DOHH2 (cell line): ENCODE measurements around the gene CZIB.

ENCODE experiments used
- H3F3A ChIP-seq: fragments of 200-600 bp; sonication (generic), shearing (Covaris generic); 2 replicates; pipeline ENCODE4 v1.6.0; 2016; ENCODE audit warnings: antibody characterized with exemption, mild to moderate bottlenecking; ENCODE audit not compliant: control insufficient read depth, insufficient read depth
- H3K27ac ChIP-seq: fragments of 200-600 bp; sonication (generic); 2 replicates; pipeline ENCODE4 v1.5.1; 2014; ENCODE audit warnings: low read depth, mild to moderate bottlenecking, low read length, moderate library complexity
- H3K27me3 ChIP-seq: fragments of 200-600 bp; sonication (generic); 2 replicates; pipeline ENCODE4 v1.6.1; 2014; ENCODE audit warnings: mild to moderate bottlenecking, low read length, mixed read lengths; ENCODE audit not compliant: control insufficient read depth
- H3K36me3 ChIP-seq: fragments of 200-600 bp; sonication (generic); 2 replicates; pipeline ENCODE4 v1.6.1; 2014; ENCODE audit warnings: mild to moderate bottlenecking, low read length, moderate library complexity, mixed read lengths; ENCODE audit not compliant: control insufficient read depth
- H3K4me1 ChIP-seq: fragments of 200-600 bp; sonication (generic); 2 replicates; pipeline ENCODE4 v1.6.1; 2014; ENCODE audit warnings: mild to moderate bottlenecking, low read length, mixed read lengths; ENCODE audit not compliant: control insufficient read depth
- H3K4me2 ChIP-seq: fragments of 200-600 bp; sonication (generic); 2 replicates; pipeline ENCODE4 v1.6.0; 2014; ENCODE audit warnings: mild to moderate bottlenecking, low read length, moderate library complexity
- H3K4me3 ChIP-seq: fragments of 200-600 bp; sonication (generic); 2 replicates; pipeline ENCODE4 v1.5.1; 2014; ENCODE audit warnings: mild to moderate bottlenecking, low read length, mixed read lengths
- H3K79me2 ChIP-seq: fragments of 200-600 bp; sonication (generic); 2 replicates; pipeline ENCODE4 v1.6.1; 2014; ENCODE audit warnings: mild to moderate bottlenecking, low read length, mixed read lengths; ENCODE audit not compliant: control insufficient read depth
- H3K9me2 ChIP-seq: fragments of 200-600 bp; sonication (generic); replicated peaks from 2 replicates; pipeline ENCODE4 v1.6.1; 2014; ENCODE audit warnings: mild to moderate bottlenecking, low read length, mixed read lengths; ENCODE audit not compliant: control insufficient read depth
- H3K9me3 ChIP-seq: fragments of 200-600 bp; sonication (generic); 2 replicates; pipeline ENCODE4 v1.6.1; 2014; ENCODE audit warnings: antibody characterized with exemption, low read length, mixed read lengths; ENCODE audit not compliant: control insufficient read depth, insufficient read depth
- H4K20me1 ChIP-seq: fragments of 200-600 bp; sonication (generic); 2 replicates; pipeline ENCODE4 v1.6.0; 2014; ENCODE audit warnings: low read depth, mild to moderate bottlenecking, antibody characterized with exemption, low read length, moderate library complexity; ENCODE audit not compliant: control insufficient read depth, insufficient read depth
- EZH2phosphoT487 ChIP-seq: fragments of 200-600 bp; sonication (generic); IDR thresholded peaks from 2 replicates; pipeline ENCODE4 v1.6.1; 2017; ENCODE audit warnings: borderline replicate concordance, mild to moderate bottlenecking, antibody characterized with exemption, low read length, moderate library complexity, mixed read lengths
- TF ChIP-seq, protein P1 (sequence below): fragments of 200-600 bp; sonication (generic); IDR thresholded peaks from one replicate; pipeline ENCODE4 v1.5.1; 2014; ENCODE audit warnings: antibody characterized with exemption, mild to moderate bottlenecking, low read depth, low read length; ENCODE audit not compliant: poor library complexity, severe bottlenecking

Gene CZIB

DNA sequence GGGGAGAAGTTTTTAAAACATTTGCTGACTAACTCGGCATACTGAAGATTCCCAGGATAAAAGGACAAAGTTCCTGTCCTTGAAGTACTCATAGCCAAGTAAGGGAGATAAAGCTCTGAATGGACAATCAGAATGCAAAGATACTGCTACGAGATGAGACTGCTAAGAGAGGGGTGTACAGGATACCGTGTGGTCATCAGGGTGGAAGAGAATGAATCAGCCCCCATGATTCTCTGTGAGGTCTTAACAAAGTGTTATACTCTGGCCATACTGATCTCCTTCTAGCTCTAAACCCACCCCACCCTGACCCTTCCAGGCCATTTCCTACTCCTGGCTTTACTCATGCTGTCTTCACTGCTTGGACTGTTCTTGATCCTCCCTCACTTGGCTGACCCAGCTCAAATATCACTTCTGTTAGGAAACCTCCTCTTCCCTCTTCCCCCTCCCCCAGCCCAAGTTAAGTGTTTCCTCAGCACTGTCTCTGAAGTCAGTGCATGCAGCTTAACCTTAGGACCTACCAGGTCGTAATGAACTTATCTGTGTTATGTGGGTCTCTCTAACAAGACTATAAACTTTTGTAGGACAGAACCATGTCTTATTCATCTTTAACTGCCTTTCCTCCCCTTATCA lies 33.7 kb upstream of the CZIB start:
- no peak overlapping the region for H3K4me2 ChIP-seq
- H3K79me2 ChIP-seq: no peaks in the 10 kb centered on the region
- H3K9me3 ChIP-seq: no peaks in the 10 kb centered on the region
- no peaks in the 10 kb centered on the region for H3K4me1 ChIP-seq
- TF ChIP-seq, protein P1, sequence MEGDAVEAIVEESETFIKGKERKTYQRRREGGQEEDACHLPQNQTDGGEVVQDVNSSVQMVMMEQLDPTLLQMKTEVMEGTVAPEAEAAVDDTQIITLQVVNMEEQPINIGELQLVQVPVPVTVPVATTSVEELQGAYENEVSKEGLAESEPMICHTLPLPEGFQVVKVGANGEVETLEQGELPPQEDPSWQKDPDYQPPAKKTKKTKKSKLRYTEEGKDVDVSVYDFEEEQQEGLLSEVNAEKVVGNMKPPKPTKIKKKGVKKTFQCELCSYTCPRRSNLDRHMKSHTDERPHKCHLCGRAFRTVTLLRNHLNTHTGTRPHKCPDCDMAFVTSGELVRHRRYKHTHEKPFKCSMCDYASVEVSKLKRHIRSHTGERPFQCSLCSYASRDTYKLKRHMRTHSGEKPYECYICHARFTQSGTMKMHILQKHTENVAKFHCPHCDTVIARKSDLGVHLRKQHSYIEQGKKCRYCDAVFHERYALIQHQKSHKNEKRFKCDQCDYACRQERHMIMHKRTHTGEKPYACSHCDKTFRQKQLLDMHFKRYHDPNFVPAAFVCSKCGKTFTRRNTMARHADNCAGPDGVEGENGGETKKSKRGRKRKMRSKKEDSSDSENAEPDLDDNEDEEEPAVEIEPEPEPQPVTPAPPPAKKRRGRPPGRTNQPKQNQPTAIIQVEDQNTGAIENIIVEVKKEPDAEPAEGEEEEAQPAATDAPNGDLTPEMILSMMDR: no peak
- TF ChIP-seq EZH2phosphoT487: no peak
- H4K20me1 ChIP-seq: no peaks in the 10 kb centered on the region
- no peaks in the 10 kb centered on the region for H3K9me2 ChIP-seq
- H3K27ac ChIP-seq: no peak overlapping the region
- no peaks in the 10 kb centered on the region for H3F3A ChIP-seq
- H3K36me3 ChIP-seq: peaks cover 79% of the 10 kb centered on the region
- H3K27me3 ChIP-seq: no peaks in the 10 kb centered on the region
- H3K4me3 ChIP-seq: no peak overlapping the region

- Histone ChIP-seq H3K36me3 (peaks cover 77% of the 10 kb centered on the region), H3K4me1 (peaks cover 29% of the 10 kb centered on the region), H3K27ac (no peak overlapping the region), H3K4me2 (no peak overlapping the region), H4K20me1 (no peaks in the 10 kb centered on the region), H3K4me3 (no peak overlapping the region), H3K27me3 (no peaks in the 10 kb centered on the region), H3K9me2 (no peaks in the 10 kb centered on the region), H3K9me3 (no peaks in the 10 kb centered on the region), H3F3A (no peaks in the 10 kb centered on the region), H3K79me2 (no peaks in the 10 kb centered on the region)
- no peak for TF ChIP-seq EZH2phosphoT487
- TF ChIP-seq, protein P1: no peak
Observed at GRCh38 chr1:53250325-53250724, 29.9 kb upstream of the CZIB start.

DNA sequence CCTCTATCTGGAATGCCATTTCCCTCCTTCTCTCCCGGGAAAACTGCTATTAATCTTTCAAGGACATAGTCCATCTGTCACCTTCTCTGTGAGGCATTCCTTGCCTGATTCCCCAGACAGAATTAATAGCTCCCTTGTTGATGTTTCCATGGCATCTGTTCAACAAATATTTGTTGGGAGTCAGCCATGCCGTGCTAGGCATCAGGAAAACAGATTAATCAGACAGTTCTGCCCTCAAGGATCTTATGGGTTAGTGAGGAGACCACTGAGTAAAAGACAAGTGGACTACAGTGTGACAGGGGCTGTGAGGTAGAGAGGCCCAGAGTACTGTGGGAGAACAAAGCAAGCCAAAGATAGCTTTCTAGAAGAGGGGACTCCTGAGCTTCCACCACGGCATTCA lies 29.3 kb upstream of the CZIB start:
- no peak overlapping the region for H3K27ac ChIP-seq
- H3K9me3 ChIP-seq: no peaks in the 10 kb centered on the region
- H3K9me2 ChIP-seq: no peaks in the 10 kb centered on the region
- H3K4me2 ChIP-seq: no peak overlapping the region
- TF ChIP-seq EZH2phosphoT487: no peak
- TF ChIP-seq, protein P1: no peak
- no peak overlapping the region for H3K4me3 ChIP-seq
- H3K36me3 ChIP-seq: peaks cover 77% of the 10 kb centered on the region
- H3K4me1 ChIP-seq: peaks cover 29% of the 10 kb centered on the region
- no peaks in the 10 kb centered on the region for H3F3A ChIP-seq
- no peaks in the 10 kb centered on the region for H3K79me2 ChIP-seq
- H3K27me3 ChIP-seq: no peaks in the 10 kb centered on the region
- no peaks in the 10 kb centered on the region for H4K20me1 ChIP-seq
